HG03558 (cell line): ENCODE results near the gene PRDX2.
A peak's percentile ranks its signal among the peaks of the same experiment; 100 is the strongest.

Source experiments
- ATAC-seq: cut with Tn5 transposase; IDR thresholded peaks from one replicate; pipeline ENCODE4 v1.9.1; 2021; ENCODE audit warnings: moderate number of reproducible peaks; ENCODE audit not compliant: unreplicated experiment; ENCODE audit errors: extremely low read depth

Gene PRDX2

DNA sequence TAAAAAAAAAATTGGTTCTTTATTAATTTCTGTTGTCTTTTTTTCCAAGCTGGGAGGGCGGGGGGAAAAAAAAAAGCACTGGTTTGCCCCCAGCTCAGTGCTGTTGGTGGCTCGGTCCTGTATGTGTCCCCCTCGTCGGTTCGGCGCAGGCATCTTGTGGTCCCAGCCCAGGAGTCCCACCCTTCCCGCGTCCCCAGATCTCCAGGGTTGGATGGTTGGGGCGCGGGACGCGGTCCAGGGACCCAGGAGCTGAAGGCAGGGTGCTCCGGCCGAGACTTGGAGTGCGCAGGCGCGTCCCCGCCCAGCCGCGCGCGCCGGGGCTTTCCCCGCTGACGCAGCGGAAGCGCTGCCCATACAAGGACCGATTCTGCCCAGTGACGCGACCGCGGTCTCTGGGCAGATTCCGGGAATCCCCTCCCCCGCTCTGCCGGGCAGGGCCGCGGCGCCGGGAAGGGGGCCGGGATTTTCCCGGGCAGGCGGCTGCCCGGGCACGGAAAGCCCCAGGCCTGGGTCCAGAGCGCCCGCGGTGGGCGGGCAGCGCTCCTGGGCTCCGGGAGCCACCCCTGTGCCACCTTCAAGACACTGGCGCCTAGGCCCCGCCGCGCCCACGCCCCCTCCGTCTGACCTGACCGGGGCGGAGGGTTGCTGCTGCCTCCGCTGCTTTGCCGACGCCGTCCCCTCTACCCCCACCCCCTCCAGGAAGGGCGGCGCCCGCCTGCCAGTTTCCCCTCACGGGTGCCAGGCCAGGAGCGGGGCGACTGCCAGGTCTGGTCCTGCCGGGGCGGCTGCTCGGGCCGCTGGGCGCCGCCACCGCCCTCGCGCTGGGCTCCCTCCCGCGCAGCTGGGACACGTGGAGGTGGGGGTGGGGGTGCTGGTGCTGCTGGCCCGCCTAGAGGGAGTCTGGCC lies 8.1 kb downstream of the PRDX2 start:
- ATAC-seq = peak; percentile 23

DNA sequence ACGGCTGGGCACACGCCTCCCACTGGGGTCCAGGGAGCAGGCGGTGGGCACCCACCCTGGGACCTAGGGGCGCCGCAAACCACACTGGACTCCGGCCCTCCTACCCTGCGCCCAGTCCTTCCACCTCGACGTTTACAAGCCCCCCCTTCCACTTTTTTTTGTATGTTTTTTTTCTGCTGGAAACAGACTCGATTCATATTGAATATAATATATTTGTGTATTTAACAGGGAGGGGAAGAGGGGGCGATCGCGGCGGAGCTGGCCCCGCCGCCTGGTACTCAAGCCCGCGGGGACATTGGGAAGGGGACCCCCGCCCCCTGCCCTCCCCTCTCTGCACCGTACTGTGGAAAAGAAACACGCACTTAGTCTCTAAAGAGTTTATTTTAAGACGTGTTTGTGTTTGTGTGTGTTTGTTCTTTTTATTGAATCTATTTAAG lies 8.7 kb downstream of the PRDX2 start:
- ATAC-seq = no peak

- ATAC-seq = no peak
Observed at GRCh38 chr19:12792051-12792852, 9.3 kb downstream of the PRDX2 start.

DNA sequence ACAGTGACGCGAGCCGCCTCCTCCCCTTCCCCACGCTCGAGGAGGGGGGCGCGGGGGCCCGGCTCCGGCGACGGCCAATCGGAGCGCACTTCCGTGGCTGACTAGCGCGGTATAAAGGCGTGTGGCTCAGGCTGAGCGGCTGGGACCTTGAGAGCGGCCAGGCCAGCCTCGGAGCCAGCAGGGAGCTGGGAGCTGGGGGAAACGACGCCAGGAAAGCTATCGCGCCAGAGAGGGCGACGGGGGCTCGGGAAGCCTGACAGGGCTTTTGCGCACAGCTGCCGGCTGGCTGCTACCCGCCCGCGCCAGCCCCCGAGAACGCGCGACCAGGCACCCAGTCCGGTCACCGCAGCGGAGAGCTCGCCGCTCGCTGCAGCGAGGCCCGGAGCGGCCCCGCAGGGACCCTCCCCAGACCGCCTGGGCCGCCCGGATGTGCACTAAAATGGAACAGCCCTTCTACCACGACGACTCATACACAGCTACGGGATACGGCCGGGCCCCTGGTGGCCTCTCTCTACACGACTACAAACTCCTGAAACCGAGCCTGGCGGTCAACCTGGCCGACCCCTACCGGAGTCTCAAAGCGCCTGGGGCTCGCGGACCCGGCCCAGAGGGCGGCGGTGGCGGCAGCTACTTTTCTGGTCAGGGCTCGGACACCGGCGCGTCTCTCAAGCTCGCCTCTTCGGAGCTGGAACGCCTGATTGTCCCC lies 10.1 kb downstream of the PRDX2 start, which contains the start of gene JUNB:
Gene JUNB, plus strand, starts transcription at position 142 of the 706 bp plus-strand sequence. Its CDS starts 286 bp downstream, at position 428.
- ATAC-seq = no peak

DNA sequence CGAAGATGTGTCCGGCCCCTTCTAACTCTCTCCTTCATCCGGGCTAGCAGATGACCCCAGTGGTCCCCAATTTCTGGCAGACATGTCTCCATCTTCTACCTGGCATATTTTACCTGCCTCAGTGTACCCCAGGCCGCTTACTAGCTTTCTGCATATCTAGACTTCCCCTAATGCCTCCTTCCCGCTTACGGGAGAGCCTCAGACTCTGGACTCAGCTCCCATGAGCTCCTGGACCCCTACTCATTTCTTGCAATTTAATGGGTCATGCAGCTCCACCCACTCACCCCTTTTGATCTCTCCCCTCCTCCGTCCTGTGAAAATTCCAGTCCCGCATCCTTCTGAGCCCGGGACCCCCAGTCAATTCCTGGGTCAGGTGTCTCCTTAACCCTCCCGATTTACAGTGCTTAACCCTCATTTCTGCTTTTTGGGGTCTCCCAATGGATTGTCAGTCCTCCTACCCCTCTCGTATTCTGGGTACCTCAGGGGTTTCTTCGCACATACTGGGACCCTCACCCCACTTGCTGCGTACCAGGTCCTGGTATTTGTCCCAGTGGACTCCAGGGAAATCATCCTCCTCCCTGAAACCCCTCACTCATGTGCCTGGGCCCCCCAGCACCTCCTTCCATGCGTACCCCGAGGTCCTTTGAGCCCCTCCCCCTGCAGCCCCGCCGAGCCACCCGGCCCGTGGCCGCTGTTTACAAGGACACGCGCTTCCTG lies 10.8 kb downstream of the PRDX2 start:
- ATAC-seq = no peak

DNA sequence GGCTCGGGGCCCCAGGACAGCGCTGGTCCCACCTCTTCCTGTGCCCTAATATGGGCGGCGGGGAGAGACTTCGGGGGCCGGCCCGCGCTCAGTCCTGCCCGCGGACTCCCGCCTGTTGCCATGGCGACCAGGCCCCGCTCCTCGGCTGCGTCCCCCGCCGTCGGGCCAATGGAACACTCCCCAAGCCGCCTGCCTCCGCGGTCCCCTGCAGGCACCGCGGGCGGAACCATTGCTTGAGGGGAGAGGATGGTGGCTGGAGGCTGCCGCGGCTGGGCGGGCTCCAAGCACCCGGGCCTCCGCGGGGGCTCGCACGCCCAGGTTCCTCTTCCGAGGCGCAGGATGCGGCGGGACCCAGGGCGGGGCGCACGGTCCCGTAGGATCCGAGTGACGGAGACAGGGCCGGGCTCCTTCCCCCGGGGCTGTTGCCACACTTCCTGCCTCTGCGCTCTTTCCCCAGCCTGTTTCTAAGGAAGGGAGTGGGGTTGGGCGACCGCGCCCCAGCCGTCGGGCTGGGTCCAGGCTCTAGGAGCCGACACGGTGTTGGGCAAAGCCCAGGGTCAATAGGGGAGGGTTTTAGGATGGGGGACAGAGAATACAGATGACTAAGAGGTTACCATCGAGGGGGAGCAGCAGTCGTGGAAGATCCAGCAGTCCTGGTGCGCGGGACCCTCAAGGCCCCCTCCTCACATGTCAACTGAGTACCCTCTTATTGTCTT lies 11.5 kb downstream of the PRDX2 start:
- ATAC-seq = peak; percentile 23

GRCh38 chr19:12789098-12789903 lies 12.3 kb downstream of the PRDX2 start:
- ATAC-seq = no peak

GRCh38 chr19:12788682-12789097 lies 12.9 kb downstream of the PRDX2 start:
- no peak for ATAC-seq

- no peak for ATAC-seq
Observed at GRCh38 chr19:12788042-12788681, 13.4 kb downstream of the PRDX2 start.

GRCh38 chr19:12787458-12787857 lies 14.1 kb downstream of the PRDX2 start:
- ATAC-seq = no peak

- no peak for ATAC-seq
Observed at GRCh38 chr19:12786952-12787351, 14.6 kb downstream of the PRDX2 start.

DNA sequence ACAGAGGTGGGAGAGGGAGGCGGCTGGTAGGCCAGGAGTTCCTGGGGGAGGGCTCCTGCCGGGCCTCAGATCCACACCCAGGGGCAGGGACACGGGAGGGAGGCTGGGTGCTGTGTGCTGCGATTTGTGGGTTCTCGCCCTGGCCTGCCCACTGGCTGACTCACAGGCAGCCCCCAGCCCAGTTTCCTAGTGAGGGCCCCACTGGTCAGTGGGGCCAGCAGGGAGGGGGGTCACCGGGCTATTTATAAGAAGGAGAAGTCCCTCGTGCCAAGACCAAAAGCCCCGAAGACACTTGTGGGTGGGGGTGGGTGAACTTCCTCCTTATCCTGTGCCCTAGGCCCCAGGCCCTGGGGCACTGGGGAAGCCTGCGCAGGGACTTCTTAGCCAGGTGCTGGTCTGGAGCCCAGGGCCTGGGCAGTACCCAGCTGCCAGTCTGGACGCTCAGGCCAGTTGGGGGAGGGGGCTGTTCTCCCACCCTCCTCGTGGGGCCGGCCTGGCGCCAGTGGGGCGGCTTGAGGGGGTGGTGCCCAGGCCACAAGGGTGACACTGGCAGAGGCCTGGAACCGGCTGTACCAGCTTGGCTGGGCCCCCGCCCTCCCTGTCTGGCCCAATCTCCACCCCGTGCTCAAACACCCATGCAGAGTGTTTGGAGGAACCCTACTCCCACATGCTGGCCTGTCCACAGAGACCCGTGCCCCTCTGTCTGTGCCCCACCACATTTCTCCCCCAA lies 15.3 kb downstream of the PRDX2 start:
- ATAC-seq = no peak

DNA sequence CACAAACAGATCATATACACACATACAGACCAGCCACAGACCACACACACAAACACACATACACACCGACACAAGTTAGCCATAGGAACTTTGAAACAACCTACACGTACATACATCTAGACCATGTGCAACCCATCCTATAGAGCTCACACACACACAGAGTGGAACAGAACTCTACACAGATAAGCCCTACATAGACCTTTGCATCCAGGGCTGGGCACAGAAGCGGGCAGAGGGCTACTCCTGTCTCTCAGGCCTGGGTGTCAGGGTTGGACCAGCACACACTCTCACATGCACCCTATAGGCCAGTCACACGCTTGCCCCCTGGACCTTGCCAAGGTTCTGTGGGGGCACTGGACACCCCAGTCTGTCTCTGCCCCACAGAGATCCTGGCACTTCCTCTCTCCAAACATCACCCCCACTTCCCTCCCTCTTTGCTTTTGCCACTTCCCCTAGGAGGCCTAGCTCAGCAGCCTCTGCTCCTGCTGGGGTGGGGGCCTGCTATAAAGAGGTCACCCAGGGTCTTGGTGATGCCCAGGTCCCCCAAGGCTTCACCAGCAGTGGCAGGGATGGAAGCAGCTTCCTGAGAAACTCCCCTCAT lies 16.1 kb downstream of the PRDX2 start:
- ATAC-seq = no peak

GRCh38 chr19:12784871-12785430 lies 16.6 kb downstream of the PRDX2 start:
- no peak for ATAC-seq

DNA sequence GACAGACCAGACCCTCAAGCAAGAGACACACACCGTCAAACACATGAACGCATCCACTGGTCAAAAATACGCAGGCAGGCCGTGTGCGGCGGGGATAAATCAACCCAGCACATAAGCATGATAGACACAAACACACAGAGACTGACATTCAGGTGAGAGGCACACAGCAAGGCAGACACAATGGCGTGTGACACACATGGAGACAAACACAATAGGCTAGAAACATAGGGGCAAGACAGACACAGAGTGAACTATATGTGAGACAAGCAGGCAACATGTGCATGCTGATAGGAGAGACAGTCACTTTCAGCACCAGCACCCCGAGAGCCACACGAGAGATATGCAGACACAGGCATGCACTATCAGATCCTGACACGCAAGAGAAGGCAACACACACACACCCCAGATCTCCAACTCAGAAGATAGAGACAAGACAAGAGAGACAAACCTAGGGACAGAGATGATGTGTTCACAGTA lies 17.2 kb downstream of the PRDX2 start:
- ATAC-seq = no peak

- no peak for ATAC-seq
Observed at GRCh38 chr19:12783849-12784393, 17.7 kb downstream of the PRDX2 start.
